ENCODE data around the gene RGL3. TPM values are rescaled to one million over a fixed set of nuclear protein-coding genes. Genes with fewer than 3 reads are reported as not detected.
"Not testable (repeated sequence)": the region's sequence is repeated elsewhere in the genome, so short reads cannot be mapped to it uniquely, and the experiment has no call there.

RGL3 gene
- total and polyA plus RNA-seq, 4 experiments from 2014 or later, result not detected

DNA sequence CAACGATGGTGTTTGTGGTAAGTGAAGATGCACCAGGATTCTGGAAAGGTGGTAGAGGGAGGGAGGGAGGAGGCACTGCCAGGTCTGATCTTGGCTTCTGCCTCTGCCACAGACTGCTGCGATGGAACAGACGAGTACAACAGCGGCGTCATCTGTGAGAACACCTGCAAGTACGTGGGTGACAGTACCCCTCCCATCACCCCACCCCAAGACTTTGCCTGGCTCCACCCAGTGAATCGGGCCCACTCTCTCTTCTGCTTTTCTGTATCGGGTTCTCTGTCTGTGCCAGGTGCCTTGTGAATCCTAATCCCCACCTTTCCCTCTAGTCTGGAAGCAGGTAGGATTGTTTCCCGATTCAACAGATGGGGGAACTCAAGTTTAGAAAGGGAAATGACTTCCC is 18.8 kb upstream of the RGL3 start:
- H3K27me3 ChIP-seq (ENCODE audit: insufficient read depth, low read length), result no peaks in the 10 kb centered on the region
- H3K4me3 Mint-ChIP-seq, result peak overlapping the region in 5 of 8 donors; percentile 8 to 73 (median 63)
- H3K9me3 Mint-ChIP-seq, result peaks cover 0 to 6% (median 0%) of the 10 kb centered on the region in 8 donors
- no peak overlapping the region for H3K27ac ChIP-seq (ENCODE audit: low read depth, low read length)
- no peak overlapping the region for H3K4me3 ChIP-seq (ENCODE audit: low read length in 2 of 2)
- DNase-seq, result no peak
- ChIA-PET CTCF (ENCODE audit: partially characterized antibody) (interaction anchor here (1.3 to 1.6 kb wide), 2 partner anchors 45 to 57 kb away, joined by 4 read pairs; no protein-coding TSS in a partner anchor), POLR2A (ENCODE audit: partially characterized antibody) (interaction anchor here (1.1 kb wide), 1 partner anchor 63 kb away, joined by 4 read pairs; no protein-coding TSS in a partner anchor)
- H3K4me1 Mint-ChIP-seq, result peaks cover 18 to 35% (median 25%) of the 10 kb centered on the region in 4 donors
- H3K27ac Mint-ChIP-seq, result peak overlapping the region in 5 of 7 donors; percentile 48 to 85 (median 59)
- H3K36me3 ChIP-seq (ENCODE audit: insufficient read depth, low read length), result peaks cover 37% of the 10 kb centered on the region
- peaks cover 0 to 3% of the 10 kb centered on the region in 2 donors for H3K27me3 Mint-ChIP-seq
- intact Hi-C loops (cut with micrococcal nuclease), result no loop called here
- peaks cover 28 to 45% of the 10 kb centered on the region in 2 donors for H3K36me3 Mint-ChIP-seq
- H3K9me3 ChIP-seq (ENCODE audit: control insufficient read depth in 1 of 2, low read length in 2 of 2), result no peaks in the 10 kb centered on the region
- H3K4me1 ChIP-seq (ENCODE audit: insufficient read depth, low read length), result peaks cover 19% of the 10 kb centered on the region

DNA sequence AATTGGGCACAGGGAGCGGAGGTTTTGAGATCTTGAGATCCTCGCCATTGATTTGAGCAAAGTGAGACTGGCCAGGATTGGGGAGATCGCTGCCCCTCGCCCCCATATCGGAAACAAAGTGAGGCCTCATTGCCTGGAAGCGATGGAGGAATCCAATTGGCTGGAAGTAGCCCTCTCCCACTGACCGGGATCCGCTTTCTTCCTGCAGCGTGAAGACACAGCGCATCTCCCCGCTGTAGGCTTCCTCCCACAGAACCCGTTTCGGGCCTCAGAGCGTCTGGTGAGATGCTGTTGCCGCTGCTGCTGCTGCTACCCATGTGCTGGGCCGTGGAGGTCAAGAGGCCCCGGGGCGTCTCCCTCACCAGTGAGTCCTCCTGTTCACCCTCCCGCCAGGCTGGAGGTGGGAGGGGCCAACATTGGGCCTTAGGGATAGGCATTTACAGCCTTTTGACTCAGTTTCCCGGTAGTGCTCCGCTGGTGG is 16.8 kb upstream of the RGL3 start:
- H3K4me3 Mint-ChIP-seq, result peak overlapping the region; percentile 97 to 100 (median 99)
- peaks cover 13 to 26% of the 10 kb centered on the region in 2 donors for H3K36me3 Mint-ChIP-seq
- peak overlapping the region; percentile 95 to 97 for H3K4me3 ChIP-seq (ENCODE audit: low read length in 2 of 2)
- H3K27ac Mint-ChIP-seq, result peak overlapping the region; percentile 95 to 100 (median 98)
- intact Hi-C loops (cut with micrococcal nuclease), result loop anchor here (1.0 kb wide), 10 partner anchors 14 to 281 kb away; partner anchors contain the start of genes CCDC159, ECSIT, ELOF1 and SPC24
- peak overlapping the region; percentile 74 for H3K27ac ChIP-seq (ENCODE audit: low read depth, low read length)
- H3K4me1 Mint-ChIP-seq, result peaks cover 14 to 32% (median 24%) of the 10 kb centered on the region in 4 donors
- H3K4me1 ChIP-seq (ENCODE audit: insufficient read depth, low read length), result peaks cover 19% of the 10 kb centered on the region
- H3K9me3 ChIP-seq (ENCODE audit: control insufficient read depth in 1 of 2, low read length in 2 of 2), result no peaks in the 10 kb centered on the region
- peaks cover 19% of the 10 kb centered on the region for H3K36me3 ChIP-seq (ENCODE audit: insufficient read depth, low read length)
- POLR2A ChIA-PET (ENCODE audit: partially characterized antibody), result interaction anchor here (0.7 to 3.0 kb wide), 11 partner anchors 14 to 1617 kb away, joined by 3 to 32 read pairs (median 3); partner anchors contain the start of genes ECSIT, FBXL12 and SWSAP1
- CTCF ChIA-PET (ENCODE audit: partially characterized antibody), result interaction anchor here (0.5 to 4.0 kb wide), 7 partner anchors 13 to 142 kb away, joined by 3 to 22 read pairs (median 5); partner anchors contain the start of gene EPOR
- H3K27me3 ChIP-seq (ENCODE audit: insufficient read depth, low read length), result no peaks in the 10 kb centered on the region
- H3K27me3 Mint-ChIP-seq, result peaks cover 0 to 3% of the 10 kb centered on the region in 2 donors
- DNase-seq, result no peak
- H3K9me3 Mint-ChIP-seq, result peaks cover 0 to 4% (median 0%) of the 10 kb centered on the region in 8 donors

DNA sequence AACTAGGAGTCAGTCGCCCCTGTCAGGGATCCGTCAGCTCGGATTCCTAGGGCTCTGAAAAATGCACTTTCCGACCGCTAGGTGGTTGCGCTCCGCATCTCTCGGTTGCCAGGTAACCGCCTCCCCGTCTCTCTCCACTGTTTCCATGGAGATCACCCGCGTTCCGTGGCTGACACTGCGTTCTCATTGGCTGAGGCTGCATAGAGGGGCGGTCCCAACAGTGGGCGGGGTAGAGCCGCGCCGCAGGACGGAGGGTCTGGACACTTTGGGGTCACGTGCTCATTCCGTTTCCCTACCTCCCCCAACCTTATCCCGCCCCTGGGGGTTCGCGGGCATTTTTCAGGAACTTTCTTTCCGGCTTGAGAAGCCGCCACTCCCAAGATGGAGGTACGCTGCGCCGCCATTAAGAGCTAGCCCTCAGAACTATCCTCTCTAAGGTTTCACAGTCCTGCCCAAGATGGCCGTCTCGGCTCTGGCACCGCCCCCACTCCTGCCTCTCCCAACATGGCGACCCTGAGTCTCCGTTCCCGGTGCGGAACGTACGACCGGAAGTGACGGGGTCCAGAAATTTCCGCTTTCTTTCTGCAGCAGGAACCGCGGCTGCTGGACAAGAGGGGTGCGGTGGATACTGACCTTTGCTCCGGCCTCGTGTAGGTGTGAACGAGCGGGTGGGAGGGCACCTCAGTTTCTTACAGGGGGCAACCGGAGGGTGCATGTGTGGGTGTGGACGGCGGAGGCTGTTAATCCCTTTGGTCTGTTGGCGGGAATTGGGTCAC is 16.1 kb upstream of the RGL3 start, which contains the start of the genes ODAD3 and PRKCSH:
Gene ODAD3 (minus strand): TSS at position 65 of the 776 bp plus-strand sequence. CDS start 105 bp downstream, outside the sequence.
Gene PRKCSH (plus strand): TSS at position 579 of the 776 bp plus-strand sequence. CDS start 483 bp downstream, outside the sequence.
- H3K36me3 ChIP-seq (ENCODE audit: insufficient read depth, low read length), result peaks cover 14% of the 10 kb centered on the region
- Mint-ChIP-seq H3K4me3 (peak within 1 kb of the TSS; percentile 97 to 100 (median 99)), H3K27me3 (peaks cover 2 to 3% of the 10 kb centered on the region in 2 donors), H3K4me1 (peaks cover 14 to 31% (median 23%) of the 10 kb centered on the region in 4 donors), H3K36me3 (peaks cover 11 to 20% of the 10 kb centered on the region in 2 donors), H3K27ac (peak within 1 kb of the TSS; percentile 95 to 100 (median 98)), H3K9me3 (peaks cover 0 to 4% (median 0%) of the 10 kb centered on the region in 8 donors)
- ChIA-PET CTCF (ENCODE audit: partially characterized antibody) (interaction anchor here (0.5 to 4.0 kb wide), 8 partner anchors 9 to 141 kb away, joined by 3 to 22 read pairs (median 4); partner anchors contain the start of gene EPOR), POLR2A (ENCODE audit: partially characterized antibody) (interaction anchor here (0.7 to 3.0 kb wide), 11 partner anchors 13 to 1616 kb away, joined by 3 to 32 read pairs (median 3); partner anchors contain the start of genes ECSIT, FBXL12 and SWSAP1)
- no peaks in the 10 kb centered on the region for H3K9me3 ChIP-seq (ENCODE audit: control insufficient read depth in 1 of 2, low read length in 2 of 2)
- intact Hi-C loops (cut with micrococcal nuclease), result loop anchor here (1.0 kb wide), 10 partner anchors 13 to 280 kb away; partner anchors contain the start of genes CCDC159, ECSIT, ELOF1 and SPC24
- H3K4me3 ChIP-seq (ENCODE audit: low read length in 2 of 2), result peak within 1 kb of the TSS; percentile 95 to 97
- DNase-seq, result peak; percentile 99
- H3K27me3 ChIP-seq (ENCODE audit: insufficient read depth, low read length), result no peaks in the 10 kb centered on the region
- peaks cover 19% of the 10 kb centered on the region for H3K4me1 ChIP-seq (ENCODE audit: insufficient read depth, low read length)
- H3K27ac ChIP-seq (ENCODE audit: low read depth, low read length), result peak within 1 kb of the TSS; percentile 74

DNA sequence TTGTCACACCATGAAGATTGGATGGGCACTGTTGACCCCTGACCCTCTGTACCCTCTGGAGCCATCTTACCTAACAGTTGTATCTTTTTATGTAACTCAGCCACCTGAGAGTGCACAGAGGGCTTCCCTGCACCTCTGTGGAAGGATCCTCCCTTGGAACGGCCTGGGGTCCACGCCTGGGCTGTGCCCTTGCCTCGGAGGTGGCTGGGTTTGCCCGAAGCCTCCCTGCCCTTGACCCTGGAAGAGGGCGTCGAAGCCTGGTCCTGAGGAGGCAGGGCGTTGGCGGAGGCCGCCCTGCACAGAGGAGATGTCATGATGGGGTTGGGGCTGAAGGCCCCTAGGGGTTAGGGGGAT is 15.6 kb upstream of the RGL3 start:
- H3K4me1 ChIP-seq (ENCODE audit: insufficient read depth, low read length), result peaks cover 19% of the 10 kb centered on the region
- Mint-ChIP-seq H3K27me3 (peaks cover 2 to 3% of the 10 kb centered on the region in 2 donors), H3K9me3 (peaks cover 0 to 4% (median 0%) of the 10 kb centered on the region in 8 donors), H3K4me1 (peaks cover 14 to 31% (median 23%) of the 10 kb centered on the region in 4 donors), H3K27ac (peak overlapping the region; percentile 95 to 100 (median 98)), H3K36me3 (peaks cover 11 to 18% of the 10 kb centered on the region in 2 donors), H3K4me3 (peak overlapping the region; percentile 97 to 100 (median 99))
- H3K27ac ChIP-seq (ENCODE audit: low read depth, low read length), result peak overlapping the region; percentile 74
- DNase-seq, result no peak
- ChIA-PET CTCF (ENCODE audit: partially characterized antibody) (interaction anchor here (0.6 to 4.0 kb wide), 6 partner anchors 8 to 94 kb away, joined by 3 to 22 read pairs (median 7); partner anchors contain the start of gene EPOR), POLR2A (ENCODE audit: partially characterized antibody) (interaction anchor here (0.9 to 3.0 kb wide), 9 partner anchors 13 to 1616 kb away, joined by 3 to 32 read pairs (median 4); partner anchors contain the start of genes FBXL12 and SWSAP1)
- peak overlapping the region; percentile 95 to 97 for H3K4me3 ChIP-seq (ENCODE audit: low read length in 2 of 2)
- intact Hi-C loops (cut with micrococcal nuclease), result loop anchor here (1.0 kb wide), 10 partner anchors 12 to 279 kb away; partner anchors contain the start of genes CCDC159, ECSIT, ELOF1 and SPC24
- peaks cover 14% of the 10 kb centered on the region for H3K36me3 ChIP-seq (ENCODE audit: insufficient read depth, low read length)
- no peaks in the 10 kb centered on the region for H3K9me3 ChIP-seq (ENCODE audit: control insufficient read depth in 1 of 2, low read length in 2 of 2)
- H3K27me3 ChIP-seq (ENCODE audit: insufficient read depth, low read length), result no peaks in the 10 kb centered on the region

DNA sequence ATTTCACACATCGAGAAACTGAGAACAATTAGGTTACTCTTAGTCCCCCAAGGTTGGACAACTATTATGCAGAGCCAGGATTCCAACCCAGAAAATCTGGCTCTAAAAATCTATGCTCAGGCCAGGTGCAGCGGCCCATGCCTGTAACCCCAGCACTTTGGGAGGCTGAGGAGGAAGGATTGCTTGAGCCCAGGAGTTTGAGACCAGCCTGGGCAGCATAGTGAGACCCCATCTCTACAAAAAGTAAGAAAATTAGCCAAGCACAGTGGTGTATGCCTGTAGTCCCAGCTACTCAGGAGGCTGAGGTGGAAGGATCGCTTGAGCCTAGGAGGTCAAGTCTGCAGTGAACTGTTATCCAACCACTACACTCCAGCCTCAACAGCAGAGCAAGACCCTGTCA is 14.4 kb upstream of the RGL3 start:
- intact Hi-C loops (cut with micrococcal nuclease); H3K27me3 Mint-ChIP-seq; DNase-seq; H3K36me3 ChIP-seq (ENCODE audit: insufficient read depth, low read length); H3K27me3 ChIP-seq (ENCODE audit: insufficient read depth, low read length); H3K27ac ChIP-seq (ENCODE audit: low read depth, low read length); H3K9me3 Mint-ChIP-seq; H3K9me3 ChIP-seq (ENCODE audit: control insufficient read depth in 1 of 2, low read length in 2 of 2); H3K4me3 ChIP-seq (ENCODE audit: low read length in 2 of 2): not testable (repeated sequence)
- peak overlapping the region in 2 of 7 donors; percentile 41 to 60 for H3K27ac Mint-ChIP-seq
- peaks cover 11 to 15% of the 10 kb centered on the region in 2 donors for H3K36me3 Mint-ChIP-seq
- ChIA-PET POLR2A (ENCODE audit: partially characterized antibody) (interaction anchor here (0.8 kb wide), 1 partner anchor 56 kb away, joined by 4 read pairs; no protein-coding TSS in a partner anchor), CTCF (ENCODE audit: partially characterized antibody) (interaction anchor here (1.7 to 4.0 kb wide), 3 partner anchors 49 to 59 kb away, joined by 6 to 22 read pairs (median 16); partner anchors contain the start of gene SWSAP1)
- peak overlapping the region in 2 of 8 donors; percentile 8 to 46 for H3K4me3 Mint-ChIP-seq
- peaks cover 19% of the 10 kb centered on the region for H3K4me1 ChIP-seq (ENCODE audit: insufficient read depth, low read length)
- H3K4me1 Mint-ChIP-seq, result peaks cover 14 to 31% (median 23%) of the 10 kb centered on the region in 4 donors

DNA sequence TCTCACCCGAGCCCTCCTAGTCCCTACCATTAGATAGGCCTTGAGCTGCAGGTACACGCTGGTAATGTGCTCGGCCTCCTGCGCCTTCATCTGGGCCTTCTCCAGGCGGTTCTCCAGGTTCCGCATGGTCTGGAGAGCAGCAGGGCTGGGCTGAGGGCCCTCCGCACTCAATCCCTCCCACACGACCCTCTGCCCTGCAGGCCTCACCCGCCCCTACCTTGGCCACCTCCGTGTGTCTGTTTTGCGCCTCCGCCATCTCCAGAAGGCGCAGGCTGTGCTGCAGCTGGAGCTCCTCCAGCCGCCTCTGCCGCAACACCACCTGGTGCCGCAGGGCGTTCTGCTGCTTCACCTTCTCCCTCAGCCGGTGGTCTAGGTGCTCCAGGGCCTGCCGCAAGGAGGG is 7.5 kb upstream of the RGL3 start:
- H3K36me3 ChIP-seq (ENCODE audit: insufficient read depth, low read length), result no peaks in the 10 kb centered on the region
- DNase-seq, result no peak
- ChIA-PET CTCF (ENCODE audit: partially characterized antibody) (interaction anchor here (0.9 to 1.2 kb wide), 2 partner anchors 8 to 133 kb away, joined by 3 to 4 read pairs; partner anchors contain the start of gene ODAD3), POLR2A (ENCODE audit: partially characterized antibody) (no interaction called here)
- Mint-ChIP-seq H3K4me1 (peaks cover 3 to 23% (median 20%) of the 10 kb centered on the region in 4 donors), H3K4me3 (no peak overlapping the region), H3K27ac (no peak overlapping the region), H3K36me3 (no peaks in the 10 kb centered on the region), H3K9me3 (no peaks in the 10 kb centered on the region), H3K27me3 (peaks cover 16 to 22% of the 10 kb centered on the region in 2 donors)
- no peaks in the 10 kb centered on the region for H3K9me3 ChIP-seq (ENCODE audit: control insufficient read depth in 1 of 2, low read length in 2 of 2)
- intact Hi-C loops (cut with micrococcal nuclease), result no loop called here
- H3K4me3 ChIP-seq (ENCODE audit: low read length in 2 of 2), result no peak overlapping the region
- H3K27me3 ChIP-seq (ENCODE audit: insufficient read depth, low read length), result peaks cover 23% of the 10 kb centered on the region
- H3K4me1 ChIP-seq (ENCODE audit: insufficient read depth, low read length), result peaks cover 24% of the 10 kb centered on the region
- H3K27ac ChIP-seq (ENCODE audit: low read depth, low read length), result no peak overlapping the region
